ENCODE measurements around the gene PARVB.
"Not testable (repeated sequence)": the region's sequence is repeated elsewhere in the genome, so short reads cannot be mapped to it uniquely, and the experiment has no call there.

GRCh38 chr22:44056649-44057048 is 32.5 kb downstream of the PARVB start:
- TF ChIP-seq CTCF, POLR2A (IDR thresholded peaks at IDR 0.05): not testable (repeated sequence)
